MCF 10A (cell line): Measurements from ENCODE around the gene IL1F10. TPM values are rescaled to one million over a fixed set of nuclear protein-coding genes. Genes with fewer than 3 reads are reported as not detected.

ENCODE experiments used
- Bru-seq: library from RNA; stranded (reverse); fragments of 400-500 nt; gene quantifications from one replicate; lab custom pipeline; 2021; lab: Mats Ljungman, UMichigan
- BruChase-seq, 2 experiments: library from RNA; stranded (reverse); fragments of 400-500 nt; gene quantifications; one replicate each; lab custom pipeline; 2021; lab: Mats Ljungman, UMichigan
- BruUV-seq: library from RNA; stranded (reverse); fragments of 400-500 nt; replicated peaks from 2 replicates; lab custom pipeline; 2021; lab: Mats Ljungman, UMichigan
- CTCF ChIA-PET: fragments of 300-600 bp; sonication (Branson Sonifier 250); formaldehyde crosslinking; extraction: SDS; loops from one replicate; lab custom pipeline; 2021; ENCODE audit warnings: antibody characterized with exemption, inconsistent platforms; lab: Yijun Ruan, JAX
- POLR2A ChIA-PET: fragments of 300-600, 350-650 bp; sonication (Branson Sonifier 250); formaldehyde crosslinking; extraction: SDS; loops from one replicate; lab custom pipeline; 2020; ENCODE audit warnings: antibody characterized with exemption, inconsistent platforms; lab: Yijun Ruan, JAX
- DNase-seq: peaks from one replicate; pipeline ENCODE4 v3.0.0-alpha.2; 2018; ENCODE audit not compliant: unreplicated experiment
- H3K27ac Mint-ChIP-seq: one replicate; pipeline ENCODE4 v1.8.0; 2022; ENCODE audit warnings: mild to moderate bottlenecking, low read depth, mixed read lengths; ENCODE audit not compliant: unreplicated experiment
- H3K27me3 Mint-ChIP-seq: one replicate; pipeline ENCODE4 v1.8.0; 2022; ENCODE audit warnings: mixed read lengths; ENCODE audit not compliant: insufficient read depth, unreplicated experiment
- H3K36me3 Mint-ChIP-seq: one replicate; pipeline ENCODE4 v1.8.0; 2022; ENCODE audit warnings: mild to moderate bottlenecking, moderate library complexity, mixed read lengths; ENCODE audit not compliant: insufficient read depth, unreplicated experiment
- H3K4me1 Mint-ChIP-seq: one replicate; pipeline ENCODE4 v1.8.0; 2022; ENCODE audit warnings: mixed read lengths; ENCODE audit not compliant: insufficient read depth, unreplicated experiment
- H3K4me3 Mint-ChIP-seq: one replicate; pipeline ENCODE4 v1.8.0; 2022; ENCODE audit warnings: mild to moderate bottlenecking, moderate library complexity, mixed read lengths; ENCODE audit not compliant: unreplicated experiment
- H3K9me3 Mint-ChIP-seq: one replicate; pipeline ENCODE4 v1.8.0; 2022; ENCODE audit warnings: mixed read lengths; ENCODE audit not compliant: unreplicated experiment
- CTCF ChIP-seq: fragments of 200-600 bp; IDR thresholded peaks from one replicate; pipeline ENCODE4 v1.8.0; 2022; ENCODE audit warnings: antibody characterized with exemption, mild to moderate bottlenecking; ENCODE audit not compliant: unreplicated experiment
- intact Hi-C: fragments of 100-400 bp; cut with micrococcal nuclease; formaldehyde crosslinking; loops from 2 replicates; pipeline ENCODE4 v1.14.1; 2022
- long read RNA-seq: library from polyadenylated mRNA; stranded (forward); transcript quantifications from one replicate; pipeline ENCODE4 v2.0.0, GENCODE V29; 2022
- total RNA-seq: library from RNA; stranded (reverse); gene quantifications from 2 replicates; pipeline ENCODE4 v1.2.3, GENCODE V29; 2022

IL1F10 gene
- not detected in 2 replicates for total RNA-seq
- Bru-seq, nascent RNA, result not detected
- not detected for BruChase-seq, experiment 1, labeled RNA remaining after a 6-hour chase
- percentile 9 among the genes with signal in this experiment for BruChase-seq, experiment 2, labeled RNA remaining after a 2-hour chase
- long read RNA-seq, result 0 reads

- no peak within 1 kb of the TSS for H3K4me3 Mint-ChIP-seq
- no peak within 1 kb of the TSS for H3K27ac Mint-ChIP-seq
- intact Hi-C loops, result no loop called here
- peaks cover 6% of the 10 kb centered on the region for H3K36me3 Mint-ChIP-seq
- H3K27me3 Mint-ChIP-seq, result no peaks in the 10 kb centered on the region
- no TSS peak for BruUV-seq
- no peak for TF ChIP-seq CTCF
- ChIA-PET CTCF (interaction anchor here (1.0 kb wide), 1 partner anchor 109 kb away, joined by 3 read pairs; no protein-coding TSS in a partner anchor), POLR2A (interaction anchor here (1.5 kb wide), 1 partner anchor 10 kb away, joined by 3 read pairs; no protein-coding TSS in a partner anchor)
- H3K4me1 Mint-ChIP-seq, result peaks cover 15% of the 10 kb centered on the region
- no peak for DNase-seq
- H3K9me3 Mint-ChIP-seq, result peaks cover 8% of the 10 kb centered on the region
These were observed at the start of gene IL1F10 for GRCh38 chr2:113067681-113068080. Gene IL1F10, plus strand, starts transcription at chr2:113067970. Its CDS starts 4,769 bp downstream, at chr2:113072739.

- H3K27ac Mint-ChIP-seq, result no peak overlapping the region
- POLR2A ChIA-PET, result no interaction called here
- H3K4me3 Mint-ChIP-seq, result no peak overlapping the region
- no TSS peak for BruUV-seq
- CTCF ChIA-PET, result no interaction called here
- intact Hi-C loops, result no loop called here
- no peaks in the 10 kb centered on the region for H3K4me1 Mint-ChIP-seq
- peaks cover 58% of the 10 kb centered on the region for H3K27me3 Mint-ChIP-seq
- peaks cover 17% of the 10 kb centered on the region for H3K9me3 Mint-ChIP-seq
- DNase-seq, result no peak
- H3K36me3 Mint-ChIP-seq, result no peaks in the 10 kb centered on the region
- TF ChIP-seq CTCF, result no peak
These were observed 49.3 kb upstream of the IL1F10 start for GRCh38 chr2:113018509-113018908.

GRCh38 chr2:113021312-113021711 lies 46.5 kb upstream of the IL1F10 start:
- Mint-ChIP-seq H3K4me3 (no peak overlapping the region), H3K36me3 (no peaks in the 10 kb centered on the region), H3K27me3 (peaks cover 86% of the 10 kb centered on the region), H3K27ac (no peak overlapping the region), H3K9me3 (peaks cover 17% of the 10 kb centered on the region), H3K4me1 (no peaks in the 10 kb centered on the region)
- POLR2A ChIA-PET, result no interaction called here
- BruUV-seq, result no TSS peak
- CTCF ChIA-PET, result no interaction called here
- no peak for TF ChIP-seq CTCF
- intact Hi-C loops, result no loop called here
- DNase-seq, result no peak

DNA sequence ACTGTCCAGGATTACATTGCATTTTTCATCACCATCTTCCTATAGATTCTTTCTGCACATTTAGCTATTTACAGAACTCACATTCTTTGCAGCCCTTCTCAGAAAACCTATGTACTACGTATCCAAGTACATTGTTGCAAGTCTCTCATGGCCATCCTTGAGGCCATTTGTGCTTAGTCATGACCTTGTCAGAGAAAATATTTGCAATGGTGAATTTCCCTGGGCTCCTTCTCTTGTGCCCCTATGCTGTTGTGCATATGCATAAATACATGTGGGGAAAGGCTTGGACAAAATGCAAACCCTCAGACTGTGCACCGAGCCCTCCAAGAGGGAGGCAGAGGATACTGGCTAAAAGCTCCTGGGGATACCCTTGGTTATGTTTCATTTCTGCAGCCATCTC lies 43.0 kb upstream of the IL1F10 start:
- H3K9me3 Mint-ChIP-seq, result no peaks in the 10 kb centered on the region
- ChIA-PET POLR2A (no interaction called here), CTCF (interaction anchor here (0.9 kb wide), 1 partner anchor 50 kb away, joined by 3 read pairs; no protein-coding TSS in a partner anchor)
- no peak for TF ChIP-seq CTCF
- BruUV-seq, result no TSS peak
- no peak overlapping the region for H3K27ac Mint-ChIP-seq
- no peak for DNase-seq
- no peaks in the 10 kb centered on the region for H3K36me3 Mint-ChIP-seq
- H3K27me3 Mint-ChIP-seq, result peaks cover 89% of the 10 kb centered on the region
- H3K4me1 Mint-ChIP-seq, result no peaks in the 10 kb centered on the region
- intact Hi-C loops, result no loop called here
- no peak overlapping the region for H3K4me3 Mint-ChIP-seq
